Inferior parietal cortex (tissue), 1 donor: Measurements from ENCODE around the gene LMBR1.
"Not testable (repeated sequence)": the region's sequence is repeated elsewhere in the genome, so short reads cannot be mapped to it uniquely, and the experiment has no call there.

Source experiments
- DNase-seq: peaks from one replicate; pipeline ENCODE4 v3.0.0-alpha.2; 2016; ENCODE audit errors: extremely low spot score

The LMBR1 gene

GRCh38 chr7:156697283-156697682 is 195.7 kb downstream of the LMBR1 start:
- DNase-seq, result not testable (repeated sequence)

DNA sequence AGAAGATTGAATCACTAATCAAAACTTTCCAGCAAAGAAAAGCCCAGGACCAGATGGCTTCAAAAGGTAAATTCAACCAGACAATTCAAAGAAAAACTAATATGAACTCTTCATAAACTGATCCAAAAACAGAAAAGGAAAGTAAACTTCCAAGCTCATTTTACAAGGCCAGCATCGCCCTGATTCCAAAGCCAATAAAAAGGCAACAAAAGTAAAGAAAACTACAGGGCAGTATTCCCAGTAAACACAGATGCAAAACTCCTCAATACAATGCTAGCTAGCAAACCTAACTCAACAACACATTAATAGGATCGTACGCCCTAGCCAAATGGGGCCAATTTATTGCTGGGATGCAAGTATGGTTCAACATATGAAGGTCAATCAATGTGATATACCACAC is 199.4 kb downstream of the LMBR1 start:
- DNase-seq, result no peak

DNA sequence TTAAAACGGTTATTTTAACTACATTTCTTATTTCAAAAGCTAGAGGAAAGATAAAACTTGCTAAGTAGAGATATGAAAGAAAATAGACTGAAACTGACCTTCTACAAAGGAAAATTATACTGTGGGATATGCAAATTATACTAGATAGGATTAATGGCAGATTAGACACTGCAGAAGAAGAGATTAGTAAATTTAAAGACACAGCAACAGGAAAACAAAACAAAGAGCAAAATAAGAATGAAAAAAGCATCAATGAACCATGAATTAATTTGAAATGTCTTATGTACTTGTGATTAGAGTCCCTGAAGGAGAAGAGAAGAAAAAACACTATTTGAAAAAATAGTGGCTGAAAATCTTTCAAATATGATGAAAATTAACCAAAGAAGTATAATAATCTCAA is 200.1 kb downstream of the LMBR1 start:
- no peak for DNase-seq

DNA sequence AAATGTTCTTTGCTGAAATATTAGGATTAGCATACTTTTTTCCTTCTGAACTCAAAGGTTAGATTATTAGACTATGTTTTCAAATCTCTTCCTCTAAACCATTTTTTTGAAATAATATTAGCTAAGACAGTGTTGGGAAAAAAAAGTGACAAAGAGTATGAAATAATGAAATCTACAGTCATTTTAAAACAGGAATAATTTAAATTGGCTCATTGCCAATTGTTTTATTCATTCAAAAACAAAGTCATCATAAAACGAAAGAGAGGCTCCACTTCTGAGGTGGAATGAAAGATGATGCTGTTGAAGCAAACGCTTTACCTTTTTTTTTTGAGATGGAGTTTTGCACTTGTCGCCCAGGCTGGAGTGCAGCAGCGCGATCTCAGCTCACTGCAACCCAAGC is 201.2 kb downstream of the LMBR1 start:
- DNase-seq, result no peak

- no peak for DNase-seq
Observed at GRCh38 chr7:156684661-156685060, 208.3 kb downstream of the LMBR1 start.

DNA sequence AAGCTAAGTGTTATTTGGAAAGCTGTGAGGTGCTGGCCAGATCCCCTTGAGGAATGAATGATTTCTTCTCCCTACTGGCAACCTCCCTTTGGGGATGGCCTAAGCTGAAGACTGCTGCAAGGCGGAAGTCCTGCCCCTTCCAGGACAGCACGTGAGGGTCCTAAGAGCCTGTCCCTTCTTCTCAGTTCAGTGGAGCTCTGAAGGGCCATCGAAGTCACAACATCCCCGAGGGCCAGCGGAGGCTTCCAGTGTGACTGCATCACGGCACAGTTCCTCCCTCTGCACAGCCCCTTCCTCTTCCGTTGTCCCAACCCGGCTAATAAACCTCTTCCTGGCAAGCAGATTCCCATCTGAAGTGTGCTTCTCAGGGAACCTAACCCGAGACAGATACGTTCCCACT is 208.7 kb downstream of the LMBR1 start:
- DNase-seq, result no peak

GRCh38 chr7:156682928-156683327 is 210.1 kb downstream of the LMBR1 start:
- no peak for DNase-seq

GRCh38 chr7:156680281-156680680 is 212.7 kb downstream of the LMBR1 start:
- DNase-seq, result no peak

DNA sequence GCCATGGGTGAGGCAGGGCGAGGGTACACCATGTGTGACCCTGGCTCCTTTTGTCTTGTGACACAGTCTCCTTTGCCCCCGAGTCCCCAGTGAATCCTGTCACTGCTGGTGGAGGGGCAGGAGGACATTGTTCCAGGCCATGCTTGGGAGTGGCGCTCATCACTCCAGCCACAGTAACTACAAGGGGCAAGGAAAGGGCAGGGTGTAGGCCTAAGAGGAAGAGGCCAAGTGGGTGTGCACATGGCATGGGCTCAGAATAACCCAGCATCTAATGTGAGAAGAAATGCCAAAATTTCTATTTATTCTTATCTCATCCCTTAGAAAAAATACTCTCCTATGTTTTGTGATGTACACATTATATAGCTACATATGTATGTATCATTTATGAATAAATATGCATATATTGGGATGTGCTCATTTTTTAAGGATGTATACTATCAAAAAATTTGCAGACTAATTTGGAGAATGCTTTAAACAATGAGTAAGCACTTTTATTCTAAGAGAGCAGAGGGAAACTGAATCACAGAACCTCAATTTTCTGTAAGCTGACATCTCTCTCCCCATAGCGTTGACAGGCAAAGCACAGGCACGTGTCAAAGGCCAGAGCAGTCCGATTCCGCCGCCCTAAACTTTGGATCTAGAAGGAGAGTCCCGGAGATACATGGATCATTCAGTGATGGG is 215.5 kb downstream of the LMBR1 start:
- DNase-seq, result no peak

DNA sequence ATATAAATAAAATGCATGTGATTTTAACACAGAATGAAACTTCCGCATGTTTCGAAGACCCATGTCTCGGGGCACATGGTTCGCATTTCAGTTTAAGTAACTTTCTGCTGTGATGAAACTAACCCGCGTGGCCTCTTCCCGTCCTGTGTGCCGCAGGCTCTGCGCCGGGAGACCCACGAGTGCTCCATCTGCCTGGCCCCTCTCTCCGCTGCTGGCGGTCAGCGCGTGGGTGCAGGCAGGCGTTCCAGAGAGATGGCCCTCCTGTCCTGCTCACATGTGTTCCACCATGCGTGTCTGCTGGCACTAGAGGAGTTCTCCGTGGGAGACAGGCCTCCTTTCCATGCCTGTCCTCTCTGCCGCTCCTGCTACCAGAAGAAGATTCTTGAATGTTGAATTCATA is 216.7 kb downstream of the LMBR1 start:
- DNase-seq, result no peak

DNA sequence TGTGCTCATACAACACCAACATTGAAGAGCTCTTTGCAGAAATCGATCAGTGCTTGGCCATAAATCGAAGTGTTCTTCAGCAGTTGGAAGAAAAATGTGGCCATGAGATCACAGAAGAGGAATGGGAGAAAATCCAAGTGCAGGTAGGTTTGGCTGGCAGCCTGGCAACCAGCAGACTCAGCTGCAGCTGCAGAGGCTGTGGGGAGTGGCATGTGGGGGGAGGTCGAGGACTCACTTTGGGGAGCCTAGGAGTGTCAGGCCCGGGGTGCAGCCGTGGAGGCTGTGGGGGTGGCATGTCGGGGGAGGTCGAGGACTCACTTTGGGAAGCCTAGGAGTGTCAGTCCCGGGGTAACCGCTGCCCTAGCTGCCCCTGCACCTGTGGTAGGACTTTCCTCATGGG is 217.3 kb downstream of the LMBR1 start:
- no peak for DNase-seq

- no peak for DNase-seq
Observed at GRCh38 chr7:156673902-156674301, 219.1 kb downstream of the LMBR1 start.

DNA sequence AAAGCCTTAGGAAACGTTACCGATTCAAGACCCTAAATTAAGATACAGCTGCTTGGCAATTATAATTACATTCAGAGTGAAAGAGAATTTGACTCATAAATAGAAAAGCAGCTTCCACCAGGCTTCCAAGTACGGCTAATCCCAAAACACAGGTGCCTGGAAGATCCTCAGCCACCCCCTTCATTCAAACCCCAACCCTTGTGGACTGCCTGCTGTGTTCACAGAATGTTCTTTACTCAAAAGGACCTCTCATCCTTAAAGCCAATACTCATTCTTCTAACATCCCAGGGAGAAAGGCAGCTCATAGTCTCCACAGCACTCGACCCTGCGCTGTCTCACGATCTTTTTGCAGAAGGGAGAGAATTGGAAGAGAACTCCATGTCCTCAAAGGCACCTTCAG is 219.5 kb downstream of the LMBR1 start:
- DNase-seq, result no peak

- DNase-seq, result no peak
Observed at GRCh38 chr7:156669035-156669828, 223.8 kb downstream of the LMBR1 start.

DNA sequence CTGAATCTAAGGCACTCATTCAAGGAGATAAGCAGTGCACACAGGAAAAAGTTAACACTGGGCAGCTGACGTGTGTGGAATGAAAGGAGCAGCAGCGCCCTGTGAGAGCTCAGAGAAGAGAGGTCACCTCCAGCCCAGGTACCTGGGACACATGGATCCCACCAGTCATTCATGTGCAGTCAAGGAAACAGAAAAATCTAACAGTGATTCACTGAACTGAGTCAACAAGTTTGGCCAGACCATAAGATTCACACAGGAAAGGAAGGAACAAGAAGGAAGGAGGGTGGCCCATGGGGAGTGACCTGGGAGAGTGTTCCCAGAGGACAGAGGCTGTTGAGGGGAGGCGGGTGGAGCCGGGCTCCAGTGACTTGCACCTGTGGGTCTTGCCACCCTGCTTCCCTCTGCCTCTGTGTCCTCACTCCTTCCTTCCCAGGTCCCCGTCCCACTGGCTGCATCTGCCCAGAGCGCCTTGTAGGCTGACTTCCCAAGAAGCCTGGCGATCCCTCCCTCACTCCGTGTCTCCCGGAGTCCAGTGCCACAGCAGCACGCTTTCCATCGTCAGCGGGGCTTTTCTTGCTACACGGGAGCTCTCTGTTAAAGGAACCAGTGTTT is 224.7 kb downstream of the LMBR1 start:
- no peak for DNase-seq

- no peak for DNase-seq
Observed at GRCh38 chr7:156667110-156667426, 225.9 kb downstream of the LMBR1 start.

DNA sequence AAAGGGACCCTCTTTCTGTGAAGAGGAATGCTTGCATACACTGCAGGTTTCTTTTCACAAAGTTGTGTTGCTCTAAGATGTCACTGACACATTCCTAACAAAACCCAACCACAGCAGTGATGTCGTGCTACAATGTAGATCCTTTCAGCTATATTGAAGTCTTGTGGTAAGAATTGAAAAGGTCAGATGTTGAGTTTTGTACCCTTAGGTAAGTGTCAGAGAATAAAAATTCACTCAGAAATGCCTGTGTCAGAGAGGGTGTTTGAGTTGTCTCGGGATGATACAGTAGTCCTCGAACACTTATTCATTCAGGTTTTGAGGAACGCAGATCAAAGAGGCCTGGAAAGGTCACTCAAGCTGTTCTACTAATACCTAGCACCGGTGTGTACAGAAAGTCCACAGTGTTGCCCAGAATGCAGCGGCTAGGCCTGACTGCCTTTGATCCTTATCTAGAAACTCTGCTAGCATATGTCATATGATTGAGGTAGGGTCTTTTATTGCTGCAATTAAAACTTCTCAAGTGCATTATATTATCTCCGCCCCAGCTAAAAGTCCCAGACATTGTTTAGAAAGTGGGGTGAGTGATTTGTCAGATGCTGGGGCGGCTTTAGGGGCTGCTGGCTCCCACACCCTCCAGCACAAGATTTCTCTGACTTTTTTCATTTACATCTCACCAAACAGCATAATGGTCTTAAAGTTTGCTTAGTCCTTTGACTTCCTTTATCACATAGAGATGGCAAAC is 226.4 kb downstream of the LMBR1 start:
- DNase-seq, result no peak

DNA sequence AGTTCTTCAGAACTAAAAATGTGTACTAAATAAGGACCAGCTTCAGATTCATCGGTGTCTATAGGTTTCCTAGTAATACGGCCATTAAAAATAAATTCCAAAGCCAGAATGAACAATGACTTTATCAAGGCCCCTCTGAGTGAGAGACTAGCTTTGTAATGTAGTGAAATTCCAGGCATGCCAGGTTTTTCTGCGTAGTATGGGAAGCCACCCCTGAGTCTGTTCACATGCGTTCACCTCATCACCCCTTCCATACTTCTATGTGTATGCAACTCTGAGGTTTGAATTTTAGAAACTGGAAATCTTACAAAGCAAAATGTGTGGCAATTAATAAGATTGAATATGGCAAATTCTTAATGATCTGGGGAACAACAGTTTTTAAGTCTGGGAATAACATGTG is 227.9 kb downstream of the LMBR1 start:
- no peak for DNase-seq

DNA sequence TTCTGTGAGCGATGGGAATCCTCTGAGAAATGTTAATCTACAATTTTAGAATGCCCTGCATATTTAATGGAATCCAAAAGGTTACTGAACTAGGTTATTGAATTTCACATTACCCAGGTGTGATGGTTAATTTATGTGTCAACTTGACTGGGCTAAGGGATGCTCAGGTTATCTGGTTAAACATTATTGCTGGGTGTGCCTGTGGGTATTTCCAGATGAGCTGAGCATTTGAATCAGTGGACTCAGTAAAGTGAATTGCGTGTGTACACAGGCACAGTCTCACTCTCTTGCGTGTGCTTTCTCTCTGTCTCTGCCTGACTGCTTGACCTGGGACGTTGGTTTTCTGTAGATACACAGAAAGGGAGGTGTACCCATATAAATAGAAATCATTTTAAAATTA is 230.7 kb downstream of the LMBR1 start:
- DNase-seq, result no peak

GRCh38 chr7:156661637-156662036 is 231.3 kb downstream of the LMBR1 start:
- no peak for DNase-seq

GRCh38 chr7:156659961-156660360 is 233.0 kb downstream of the LMBR1 start:
- DNase-seq, result no peak

GRCh38 chr7:156659203-156659602 is 233.8 kb downstream of the LMBR1 start:
- no peak for DNase-seq

- no peak for DNase-seq
Observed at GRCh38 chr7:156657681-156658080, 235.3 kb downstream of the LMBR1 start.
